HCT116 (cell line): ENCODE measurements around the gene UPK1B. TPM values are rescaled to one million over a fixed set of nuclear protein-coding genes. Genes with fewer than 3 reads are reported as not detected.
A peak's percentile ranks its signal among the peaks of the same experiment; 100 is the strongest.

Experiments used
- ATAC-seq: fragments of 200-7000 bp; cut with Tn5 transposase; 2 replicates; pipeline ENCODE4 v1.9.1; 2020; ENCODE audit warnings: mild to moderate bottlenecking, moderate library complexity
- BruUV-seq: library from RNA; stranded (reverse); fragments of 400-500 nt; replicated peaks from 2 replicates; lab custom pipeline; 2021; lab: Mats Ljungman, UMichigan
- CTCF ChIA-PET: fragments of 300-600 bp; sonication (Branson Sonifier 250); formaldehyde crosslinking; loops from one replicate; lab custom pipeline; 2021; ENCODE audit warnings: antibody characterized with exemption; lab: Charles Lee
- POLR2A ChIA-PET: fragments of 300-600, 350-600 bp; sonication (Branson Sonifier 250); formaldehyde crosslinking; loops from one replicate; lab custom pipeline; 2021; ENCODE audit warnings: antibody characterized with exemption; lab: Charles Lee
- RAD21 ChIA-PET, 2 experiments: fragments of 300-600 bp; sonication (Branson Sonifier 250); formaldehyde crosslinking; loops; one replicate each; lab custom pipeline; 2023; ENCODE audit warnings: low total read pairs in 2 of 2; ENCODE audit not compliant: uncharacterized antibody in 2 of 2, unreplicated experiment in 2 of 2, low non-redundant PET in 1 of 2; lab: Charles Lee
- DNase-seq: peaks from one replicate; pipeline ENCODE4 v3.0.0-alpha.2; 2010; ENCODE audit warnings: low read depth, low spot score
- H2AFZ ChIP-seq: fragments of 200-600 bp; shearing (Covaris generic), sonication (generic); 2 replicates; pipeline ENCODE4 v1.6.1; 2017; ENCODE audit warnings: low read depth, mixed run types, mixed read lengths, antibody characterized with exemption, low read length; ENCODE audit not compliant: poor library complexity, severe bottlenecking
- H3K27ac ChIP-seq: 2 replicates; pipeline ENCODE4 v1.5.1; 2012; ENCODE audit warnings: low read depth, low read length
- H3K27me3 ChIP-seq: fragments of 200-600 bp; sonication (generic); 2 replicates; pipeline ENCODE4 v1.6.1; 2016; ENCODE audit warnings: mixed run types, low read length, mixed read lengths; ENCODE audit not compliant: insufficient read depth
- H3K36me3 ChIP-seq, 2 experiments: fragments of 200-500 bp in 1 of 2; fragments of 200-600 bp in 1 of 2; sonication (Bioruptor generic) in 1 of 2; sonication (generic) in 1 of 2; 2 replicates each; pipeline versions ENCODE4 v1.5.1 to v1.6.1; 2014 to 2016; ENCODE audit warnings: low read length in 2 of 2, inconsistent platforms in 1 of 2, mixed read lengths in 1 of 2, mixed run types in 1 of 2; ENCODE audit not compliant: insufficient read depth in 2 of 2, control insufficient read depth in 1 of 2
- H3K4me1 ChIP-seq, 2 experiments: fragments of 200-600 bp in 1 of 2; sonication (generic) in 1 of 2; 2 replicates each; pipeline versions ENCODE4 v1.5.1 to v1.6.1; 2012 to 2017; ENCODE audit warnings: low read length in 2 of 2, inconsistent platforms in 1 of 2, mild to moderate bottlenecking in 1 of 2, mixed read lengths in 1 of 2, mixed run types in 1 of 2, moderate library complexity in 1 of 2; ENCODE audit not compliant: insufficient read depth in 2 of 2, control insufficient read depth in 1 of 2
- H3K4me2 ChIP-seq: fragments of 200-600 bp; sonication (generic); 2 replicates; pipeline ENCODE4 v1.6.1; 2017; ENCODE audit warnings: mixed run types, low read length, mixed read lengths
- H3K4me3 ChIP-seq, 2 experiments: fragments of 200-600 bp in 1 of 2; sonication (generic) in 1 of 2; replicated peaks in 1 of 2; 2 replicates each; pipeline ENCODE4 v1.5.1; 2011 to 2016; ENCODE audit warnings: low read length in 2 of 2, control low read depth in 1 of 2, low read depth in 1 of 2, mild to moderate bottlenecking in 1 of 2, mixed read lengths in 1 of 2, mixed run types in 1 of 2
- H3K79me2 ChIP-seq: fragments of 200-600 bp; sonication (generic); 2 replicates; pipeline ENCODE4 v1.6.1; 2017; ENCODE audit warnings: mild to moderate bottlenecking, mixed run types, low read length, moderate library complexity, mixed read lengths; ENCODE audit not compliant: insufficient read depth
- H3K9ac ChIP-seq: fragments of 200-600 bp; sonication (generic); 2 replicates; pipeline ENCODE4 v1.6.1; 2016; ENCODE audit warnings: low read length, mixed read lengths
- H3K9me2 ChIP-seq: fragments of 200-600 bp; sonication (generic), shearing (Covaris generic); 2 replicates; pipeline ENCODE4 v1.6.1; 2017; ENCODE audit warnings: mixed run types, mild to moderate bottlenecking, moderate library complexity; ENCODE audit not compliant: insufficient read depth
- H3K9me3 ChIP-seq, 2 experiments: fragments of 200-500 bp in 1 of 2; fragments of 200-600 bp in 1 of 2; sonication (Bioruptor generic) in 1 of 2; sonication (generic) in 1 of 2; 2 replicates each; pipeline ENCODE4 v1.6.1; 2014 to 2017; ENCODE audit warnings: low read length in 2 of 2, mixed read lengths in 2 of 2, inconsistent platforms in 1 of 2, low read depth in 1 of 2, mild to moderate bottlenecking in 1 of 2, mixed run types in 1 of 2, moderate library complexity in 1 of 2; ENCODE audit not compliant: control insufficient read depth in 1 of 2, insufficient read depth in 1 of 2
- H4K20me1 ChIP-seq: fragments of 200-600 bp; sonication (generic), shearing (Covaris generic); 2 replicates; pipeline ENCODE4 v1.6.1; 2017; ENCODE audit warnings: mixed run types, mild to moderate bottlenecking, moderate library complexity; ENCODE audit not compliant: insufficient read depth
- CBX3 ChIP-seq: IDR thresholded peaks from 2 replicates; pipeline ENCODE4 v1.6.1; 2012; ENCODE audit warnings: low read depth
- CEBPB ChIP-seq: IDR thresholded peaks from 2 replicates; pipeline ENCODE4 v1.6.1; 2012; ENCODE audit warnings: low read depth
- CTCF ChIP-seq, 3 experiments: fragments of 200-600 bp in 1 of 3; sonication (generic) in 1 of 3; IDR thresholded peaks in 2 of 3; conservative IDR thresholded peaks in 1 of 3; 2 replicates each; pipeline ENCODE4 v1.5.1; 2012 to 2017; ENCODE audit warnings: low read depth in 2 of 3, low read length in 2 of 3, antibody characterized with exemption in 1 of 3, borderline replicate concordance in 1 of 3, control low read depth in 1 of 3, mild to moderate bottlenecking in 1 of 3, mixed read lengths in 1 of 3, mixed run types in 1 of 3, moderate library complexity in 1 of 3; ENCODE audit not compliant: insufficient read depth in 1 of 3
- EGR1 ChIP-seq: IDR thresholded peaks from 2 replicates; pipeline ENCODE4 v1.6.1; 2012; ENCODE audit warnings: low read depth
- ELF1 ChIP-seq: IDR thresholded peaks from 2 replicates; pipeline ENCODE4 v1.6.1; 2012; ENCODE audit warnings: low read depth, borderline replicate concordance
- FOSL1 ChIP-seq: IDR thresholded peaks from 2 replicates; pipeline ENCODE4 v1.6.1; 2012; ENCODE audit warnings: low read depth
- JUND ChIP-seq: IDR thresholded peaks from 2 replicates; pipeline ENCODE4 v1.6.1; 2012
- MAX ChIP-seq: IDR thresholded peaks from 2 replicates; pipeline ENCODE4 v1.6.1; 2012
- POLR2A ChIP-seq: IDR thresholded peaks from 2 replicates; pipeline ENCODE4 v1.7.0; 2011; ENCODE audit warnings: borderline replicate concordance; ENCODE audit not compliant: insufficient read depth, insufficient read length; ENCODE audit errors: extremely low read depth
- RAD21 ChIP-seq: IDR thresholded peaks from 2 replicates; pipeline ENCODE4 v1.6.1; 2012; ENCODE audit warnings: low read depth, mild to moderate bottlenecking
- REST ChIP-seq: IDR thresholded peaks from 2 replicates; pipeline ENCODE4 v1.6.1; 2012; ENCODE audit warnings: low read depth
- SIN3A ChIP-seq: IDR thresholded peaks from 2 replicates; pipeline ENCODE4 v1.6.1; 2012; ENCODE audit warnings: low read depth
- SP1 ChIP-seq: IDR thresholded peaks from 2 replicates; pipeline ENCODE4 v1.6.1; 2012; ENCODE audit warnings: low read depth
- TCF7L2 ChIP-seq: IDR thresholded peaks from 2 replicates; pipeline ENCODE4 v1.7.0; 2011; ENCODE audit warnings: borderline replicate concordance, inconsistent platforms; ENCODE audit not compliant: insufficient read depth, insufficient read length; ENCODE audit errors: extremely low read depth
- YY1 ChIP-seq: IDR thresholded peaks from 2 replicates; pipeline ENCODE4 v1.6.1; 2011; ENCODE audit warnings: low read length, low read depth, moderate library complexity, mild to moderate bottlenecking; ENCODE audit not compliant: insufficient replicate concordance; ENCODE audit errors: extremely low read depth
- ZBTB33 ChIP-seq: IDR thresholded peaks from 2 replicates; pipeline ENCODE4 v1.6.1; 2011; ENCODE audit warnings: mild to moderate bottlenecking, low read length, moderate library complexity; ENCODE audit not compliant: insufficient replicate concordance; ENCODE audit errors: extremely low read depth
- ZFX ChIP-seq: fragments of 450-650 bp; IDR thresholded peaks from 2 replicates; pipeline ENCODE4 v1.6.1; 2017
- ZNF274 ChIP-seq: fragments of 200-500 bp; sonication (Bioruptor generic); IDR thresholded peaks from 2 replicates; pipeline ENCODE4 v1.6.1; 2014; ENCODE audit warnings: mild to moderate bottlenecking, low read depth, low read length, inconsistent platforms
- intact Hi-C: fragments of 100-400 bp; cut with micrococcal nuclease; formaldehyde crosslinking; loops from 2 replicates; pipeline ENCODE4 v1.10.0; 2022
- total RNA-seq: library from RNA; stranded (reverse); gene quantifications from one replicate; pipeline ENCODE4 v1.2.1, GENCODE V29; 2021; ENCODE audit not compliant: unreplicated experiment

The UPK1B gene
- total RNA-seq, 1 experiment from 2014 or later = not detected

GRCh38 chr3:119240591-119241434 is 67.4 kb downstream of the UPK1B start, which contains the start of gene B4GALT4:
TSS of gene B4GALT4 (minus strand) at chr3:119240878. CDS start at chr3:119230099, 10,779 bp downstream.
- Histone ChIP-seq H4K20me1 (no peaks in the 10 kb centered on the region), H3K9ac (peak within 1 kb of the TSS; percentile 74), H3K9me2 (no peaks in the 10 kb centered on the region), H3K27ac (peak within 1 kb of the TSS; percentile 73), H3K79me2 (peaks cover 23% of the 10 kb centered on the region), H2AFZ (peak within 1 kb of the TSS; percentile 40), H3K4me3 (peak within 1 kb of the TSS; percentile 67 to 75), H3K4me1 (peaks cover 6 to 19% of the 10 kb centered on the region in 2 experiments), H3K27me3 (no peaks in the 10 kb centered on the region), H3K4me2 (peak within 1 kb of the TSS; percentile 90), H3K9me3 (no peaks in the 10 kb centered on the region), H3K36me3 (no peaks in the 10 kb centered on the region)
- RAD21 ChIA-PET = interaction anchor here in 1 of 2 experiments (0.6 to 1.0 kb wide), 3 partner anchors 95 to 356 kb away, joined by 3 read pairs; partner anchors contain the start of gene TEX55
- intact Hi-C loops = loop anchor here (1.0 kb wide), 2 partner anchors 96 to 359 kb away; no protein-coding TSS in a partner anchor
- POLR2A ChIA-PET = interaction anchor here (0.7 to 1.5 kb wide), 11 partner anchors 9 to 463 kb away, joined by 3 to 5 read pairs (median 3); partner anchors contain the start of genes TEX55 and TIMMDC1
- CTCF ChIA-PET = interaction anchor here (0.7 to 2.0 kb wide), 18 partner anchors 10 to 459 kb away, joined by 3 to 44 read pairs (median 4); partner anchors contain the start of genes IGSF11 and TEX55
- ATAC-seq (peak; percentile 91), DNase-seq (peak; percentile 74)
- no TSS peak for BruUV-seq
- TF ChIP-seq JUND = no peak
- peak; percentile 79 for TF ChIP-seq POLR2A
- TF ChIP-seq MAX = peak; percentile 98
- no peak for TF ChIP-seq ELF1
- TF ChIP-seq EGR1 = peak; percentile 89
- TF ChIP-seq CBX3 = 0 out of 2 replicates have a peak, but pooled peaks have one; percentile 67
- TF ChIP-seq ZNF274 = no peak
- TF ChIP-seq TCF7L2 = peak; percentile 25
- no peak for TF ChIP-seq CTCF (IDR thresholded peaks at IDR 0.05 in 2 of 3, conservative IDR thresholded peaks at IDR 0.05 in 1 of 3; ENCODE audit: borderline replicate concordance in 1 of 3, insufficient read depth in 1 of 3, low read depth in 2 of 3, low read length in 2 of 3)
- no peak for TF ChIP-seq FOSL1
- 0 out of 2 replicates have a peak, but pooled peaks have one; percentile 17 for TF ChIP-seq SP1
- no peak for TF ChIP-seq YY1
- no peak for TF ChIP-seq ZBTB33
- no peak for TF ChIP-seq RAD21
- TF ChIP-seq CEBPB = no peak
- no peak for TF ChIP-seq REST
- peak; percentile 58; the same call in 1 of the 2 replicates for TF ChIP-seq SIN3A
- peak; percentile 75 for TF ChIP-seq ZFX
